Kidney (tissue), 14 donors: ENCODE data around the gene AGBL1. TPM values are rescaled to one million over a fixed set of nuclear protein-coding genes. Genes with fewer than 3 reads are reported as not detected.

Experiments
- DNase-seq, 5 donors: peaks; one replicate each; pipeline ENCODE4 v3.0.0-alpha.2; 2013 to 2020
- FAIRE-seq: peaks from 2 replicates; lab custom pipeline; 2012; peaks lifted over from hg19 to GRCh38; lab: Jason Lieb, UNC
- H3K27ac ChIP-seq, 2 donors: one replicate each; pipeline ENCODE4 v1.7.0; 2013; ENCODE audit warnings: low read depth in 2 of 2, low read length in 2 of 2, inconsistent platforms in 1 of 2
- H3K27me3 ChIP-seq: one replicate; pipeline ENCODE4 v1.7.1; 2013; ENCODE audit warnings: low read length, inconsistent platforms; ENCODE audit not compliant: control insufficient read depth, insufficient read depth
- H3K36me3 ChIP-seq, 3 donors: one replicate each; pipeline versions ENCODE4 v1.7.0 to v1.7.1; 2013; ENCODE audit warnings: low read length in 3 of 3, control low read depth in 1 of 3, inconsistent platforms in 1 of 3; ENCODE audit not compliant: insufficient read depth in 3 of 3, control insufficient read depth in 2 of 3
- H3K4me1 ChIP-seq, 3 donors: one replicate each; pipeline versions ENCODE4 v1.7.0 to v1.7.1; 2013; ENCODE audit warnings: low read length in 3 of 3, inconsistent platforms in 1 of 3, low read depth in 1 of 3; ENCODE audit not compliant: control insufficient read depth in 2 of 3, insufficient read depth in 2 of 3
- H3K4me3 ChIP-seq, 3 donors: one replicate each; pipeline versions ENCODE4 v1.7.0 to v1.8.1; 2013; ENCODE audit warnings: low read length in 3 of 3, control low read depth in 1 of 3, inconsistent platforms in 1 of 3
- H3K9ac ChIP-seq, 3 donors: one replicate each; pipeline versions ENCODE4 v1.7.0 to v1.7.1; 2013; ENCODE audit warnings: low read length in 3 of 3, control low read depth in 1 of 3, inconsistent platforms in 1 of 3
- H3K9me3 ChIP-seq, 3 donors: one replicate each; pipeline versions ENCODE4 v1.7.0 to v1.7.1; 2013; ENCODE audit warnings: low read length in 3 of 3, control low read depth in 1 of 3, inconsistent platforms in 1 of 3; ENCODE audit not compliant: control insufficient read depth in 2 of 3, insufficient read depth in 1 of 3
- intact Hi-C: fragments of 100-400 bp; cut with DNase I; formaldehyde crosslinking; loops from one replicate; pipeline ENCODE4 v1.11.1; 2022
- polyA plus RNA-seq: library from polyadenylated mRNA; stranded (reverse); fragments of 350-450 nt; fragmentation: Illumina TruSeq; extraction: RNeasy Lipid Tissue Mini Kit (QIAGEN cat#74804); gene quantifications from one replicate; pipeline ENCODE4 v1.2.3, GENCODE V29; 2014; ENCODE audit warnings: low read depth, low replicate concordance; ENCODE audit not compliant: insufficient read depth
- total RNA-seq: library from RNA; stranded (reverse); fragmentation: NEBNext Ultra II Directional; extraction: Animal tissue kit (Norgen Biotek cat#: 25700); gene quantifications from one replicate; pipeline ENCODE4 v1.2.1, GENCODE V29; 2021
- TF ChIP-seq, protein P1 (sequence below): IDR thresholded peaks from 3 replicates; pipeline ENCODE4 v1.5.1; 2012; ENCODE audit warnings: mild to moderate bottlenecking, moderate library complexity, borderline replicate concordance; ENCODE audit not compliant: insufficient read depth; ENCODE audit errors: extremely low read depth
- donor health status: control.
- donor health status: control.
- donor health status: control.
- donor health status: control.
- donor health status: control.
- donor health status: DM: yes; HTN: yes; CAD: no.
- donor health status: Normal renal cell carcinoma (clear cell type).

Gene AGBL1
- total and polyA plus RNA-seq, 2 donors from 2014 or later, result not detected

DNA sequence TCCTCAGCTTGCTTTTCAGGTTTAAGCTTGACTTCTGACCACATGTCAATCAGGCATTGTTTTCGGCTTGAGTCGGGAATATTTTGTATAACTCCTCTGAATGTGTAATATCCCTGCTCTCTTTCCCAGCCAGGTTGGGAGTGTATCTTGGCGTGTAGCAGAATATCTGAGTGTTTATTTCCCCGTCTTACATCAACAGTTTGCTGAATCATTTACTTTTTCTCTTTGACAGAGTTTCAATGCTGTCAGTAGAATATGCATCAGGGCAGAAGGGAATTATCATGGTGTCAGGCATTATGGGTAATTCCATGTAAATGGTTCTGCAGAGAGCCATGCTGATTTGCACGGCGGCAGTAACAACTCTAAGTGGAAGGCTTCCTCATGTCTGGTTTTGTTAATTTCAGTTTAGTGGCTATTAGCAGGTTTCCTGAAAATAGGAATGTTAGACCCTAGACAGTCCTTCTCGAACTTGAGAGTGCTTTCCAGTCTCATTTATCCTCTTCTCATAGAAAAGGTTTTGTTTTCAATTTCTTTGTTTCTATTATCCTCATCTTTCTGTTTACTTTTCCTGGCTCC, 566.3 kb downstream of the AGBL1 start:
- H3K4me3 ChIP-seq, result no peak overlapping the region
- H3K9ac ChIP-seq, result no peak overlapping the region
- no peak overlapping the region for H3K27ac ChIP-seq
- FAIRE-seq (no peak), DNase-seq (peak in 1 of 5 donors; percentile 6)
- H3K9me3 ChIP-seq, result no peaks in the 10 kb centered on the region
- intact Hi-C loops, result no loop called here
- TF ChIP-seq, protein P1, sequence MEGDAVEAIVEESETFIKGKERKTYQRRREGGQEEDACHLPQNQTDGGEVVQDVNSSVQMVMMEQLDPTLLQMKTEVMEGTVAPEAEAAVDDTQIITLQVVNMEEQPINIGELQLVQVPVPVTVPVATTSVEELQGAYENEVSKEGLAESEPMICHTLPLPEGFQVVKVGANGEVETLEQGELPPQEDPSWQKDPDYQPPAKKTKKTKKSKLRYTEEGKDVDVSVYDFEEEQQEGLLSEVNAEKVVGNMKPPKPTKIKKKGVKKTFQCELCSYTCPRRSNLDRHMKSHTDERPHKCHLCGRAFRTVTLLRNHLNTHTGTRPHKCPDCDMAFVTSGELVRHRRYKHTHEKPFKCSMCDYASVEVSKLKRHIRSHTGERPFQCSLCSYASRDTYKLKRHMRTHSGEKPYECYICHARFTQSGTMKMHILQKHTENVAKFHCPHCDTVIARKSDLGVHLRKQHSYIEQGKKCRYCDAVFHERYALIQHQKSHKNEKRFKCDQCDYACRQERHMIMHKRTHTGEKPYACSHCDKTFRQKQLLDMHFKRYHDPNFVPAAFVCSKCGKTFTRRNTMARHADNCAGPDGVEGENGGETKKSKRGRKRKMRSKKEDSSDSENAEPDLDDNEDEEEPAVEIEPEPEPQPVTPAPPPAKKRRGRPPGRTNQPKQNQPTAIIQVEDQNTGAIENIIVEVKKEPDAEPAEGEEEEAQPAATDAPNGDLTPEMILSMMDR, result no peak
- H3K36me3 ChIP-seq, result no peaks in the 10 kb centered on the region
- H3K4me1 ChIP-seq, result no peaks in the 10 kb centered on the region
- H3K27me3 ChIP-seq, result no peaks in the 10 kb centered on the region

GRCh38 chr15:86647810-86648440, 568.3 kb downstream of the AGBL1 start:
- intact Hi-C loops, result no loop called here
- Histone ChIP-seq H3K4me1 (no peaks in the 10 kb centered on the region), H3K27ac (no peak overlapping the region), H3K9ac (no peak overlapping the region), H3K9me3 (no peaks in the 10 kb centered on the region), H3K4me3 (no peak overlapping the region), H3K36me3 (no peaks in the 10 kb centered on the region), H3K27me3 (no peaks in the 10 kb centered on the region)
- TF ChIP-seq, protein P1, result no peak
- DNase-seq (no peak), FAIRE-seq (no peak)

GRCh38 chr15:86649277-86649676, 569.6 kb downstream of the AGBL1 start:
- no peak overlapping the region for H3K9ac ChIP-seq
- FAIRE-seq (no peak), DNase-seq (no peak)
- no peaks in the 10 kb centered on the region for H3K9me3 ChIP-seq
- H3K4me3 ChIP-seq, result no peak overlapping the region
- intact Hi-C loops, result no loop called here
- H3K36me3 ChIP-seq, result no peaks in the 10 kb centered on the region
- no peaks in the 10 kb centered on the region for H3K27me3 ChIP-seq
- no peak overlapping the region for H3K27ac ChIP-seq
- TF ChIP-seq, protein P1, result no peak
- no peaks in the 10 kb centered on the region for H3K4me1 ChIP-seq

DNA sequence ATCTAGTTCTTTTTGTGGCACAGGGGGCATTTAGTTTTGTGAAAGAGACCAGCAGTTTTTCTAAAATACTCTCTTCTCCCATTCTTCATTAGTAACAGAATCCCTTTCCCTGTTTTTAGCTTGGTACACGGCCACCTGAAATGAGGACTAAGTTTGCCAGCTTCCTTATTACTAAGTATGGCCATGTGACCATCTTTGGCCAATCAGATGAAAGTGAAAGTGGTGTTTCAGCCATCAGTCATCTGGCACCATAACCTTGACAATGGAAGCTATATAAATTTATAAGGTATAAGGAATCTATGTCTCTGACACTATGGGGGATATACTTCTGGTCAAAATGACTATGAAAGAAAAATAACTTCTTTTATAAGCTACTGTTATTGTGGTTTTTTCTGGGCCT, 570.4 kb downstream of the AGBL1 start:
- intact Hi-C loops, result no loop called here
- FAIRE-seq (no peak), DNase-seq (no peak)

More for the DNA sequence above, 570.4 kb downstream of the AGBL1 start:
- TF ChIP-seq, protein P1, result no peak
- no peak overlapping the region for H3K4me3 ChIP-seq
- H3K27me3 ChIP-seq, result no peaks in the 10 kb centered on the region
- H3K4me1 ChIP-seq, result no peaks in the 10 kb centered on the region
- H3K9me3 ChIP-seq, result no peaks in the 10 kb centered on the region
- no peak overlapping the region for H3K9ac ChIP-seq
- no peaks in the 10 kb centered on the region for H3K36me3 ChIP-seq
- no peak overlapping the region for H3K27ac ChIP-seq
